Tibial nerve (tissue), 4 donors: Measurements from ENCODE around the gene CLEC17A.

ENCODE experiments used
- CTCF ChIP-seq, 5 experiments: fragments of 200-600 bp in 3 of 5; fragments of 450-650 bp in 2 of 5; sonication (generic) in 3 of 5; IDR thresholded peaks; one replicate each; pipeline ENCODE4 v1.5.1; 2016 to 2019; ENCODE audit warnings: antibody characterized with exemption in 5 of 5, mild to moderate bottlenecking in 3 of 5, moderate library complexity in 2 of 5
- EP300 ChIP-seq, 2 donors: sonication (generic); formaldehyde crosslinking; IDR thresholded peaks; one replicate each; pipeline ENCODE4 v1.6.1; 2017; ENCODE audit warnings: antibody characterized with exemption in 2 of 2, mild to moderate bottlenecking in 1 of 2
- POLR2A ChIP-seq, 2 donors: fragments of 450-650 bp; IDR thresholded peaks; one replicate each; pipeline ENCODE4 v1.6.1; 2017; ENCODE audit warnings: antibody characterized with exemption in 2 of 2, mild to moderate bottlenecking in 2 of 2, moderate library complexity in 2 of 2

- TF ChIP-seq CTCF (IDR thresholded peaks at IDR 0.05) (no peak), POLR2A (IDR thresholded peaks at IDR 0.05) (no peak), EP300 (IDR thresholded peaks at IDR 0.05) (no peak)
Observed at GRCh38 chr19:14554382-14554812, 28.5 kb upstream of the CLEC17A start.
